ENCODE data around the gene MANEAL.
"Not testable (repeated sequence)": the region's sequence is repeated elsewhere in the genome, so short reads cannot be mapped to it uniquely, and the experiment has no call there.

Gene MANEAL, protein sequence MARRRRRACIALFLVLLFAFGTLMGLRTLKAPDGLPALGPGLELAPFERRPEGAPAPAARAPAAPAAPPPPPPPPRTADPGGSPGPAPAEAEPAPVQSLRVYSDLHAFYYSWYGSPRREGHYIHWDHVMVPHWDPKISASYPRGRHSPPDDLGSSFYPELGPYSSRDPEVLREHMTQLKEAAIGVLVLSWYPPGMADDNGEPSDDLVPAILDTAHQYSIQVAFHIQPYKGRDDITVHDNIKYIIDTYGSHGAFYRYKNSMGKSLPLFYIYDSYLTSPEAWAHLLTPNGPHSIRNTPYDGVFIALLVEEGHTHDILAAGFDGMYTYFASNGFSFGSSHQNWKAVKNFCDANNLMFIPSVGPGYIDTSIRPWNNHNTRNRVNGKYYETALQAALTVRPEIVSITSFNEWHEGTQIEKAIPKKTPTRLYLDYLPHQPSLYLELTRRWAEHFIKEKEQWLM

DNA sequence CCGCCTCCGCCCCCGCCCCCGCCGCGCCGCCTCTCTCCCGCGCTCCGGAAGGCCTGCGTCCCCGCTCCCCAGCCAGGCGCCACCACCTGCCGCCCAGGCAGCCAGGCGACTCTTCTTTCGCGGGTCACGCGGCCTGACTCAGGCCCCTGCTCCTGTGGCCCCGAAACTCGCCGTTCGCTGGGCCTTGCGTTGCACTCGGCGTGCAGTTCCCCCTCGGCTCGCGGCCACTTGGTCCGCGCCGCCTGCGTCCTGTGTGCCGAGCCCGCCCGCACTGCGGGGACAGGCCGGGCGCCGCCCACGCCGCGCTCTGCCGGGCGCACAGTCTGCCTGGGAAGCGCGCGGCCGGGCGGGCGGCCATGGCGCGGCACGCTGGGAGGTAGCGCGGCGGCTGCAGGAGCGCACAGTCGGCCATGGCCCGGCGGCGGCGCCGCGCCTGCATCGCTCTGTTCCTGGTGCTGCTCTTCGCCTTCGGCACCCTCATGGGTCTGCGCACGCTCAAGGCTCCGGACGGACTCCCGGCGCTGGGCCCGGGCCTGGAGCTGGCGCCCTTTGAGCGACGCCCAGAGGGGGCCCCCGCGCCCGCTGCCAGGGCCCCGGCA is at the start of gene MANEAL:
MANEAL (plus strand) TSS at position 75 of the 599 bp plus-strand sequence; CDS start at position 411, 336 bp downstream.
- DNase-seq (ENCODE audit: low read depth in 2 of 2): no peak

DNA sequence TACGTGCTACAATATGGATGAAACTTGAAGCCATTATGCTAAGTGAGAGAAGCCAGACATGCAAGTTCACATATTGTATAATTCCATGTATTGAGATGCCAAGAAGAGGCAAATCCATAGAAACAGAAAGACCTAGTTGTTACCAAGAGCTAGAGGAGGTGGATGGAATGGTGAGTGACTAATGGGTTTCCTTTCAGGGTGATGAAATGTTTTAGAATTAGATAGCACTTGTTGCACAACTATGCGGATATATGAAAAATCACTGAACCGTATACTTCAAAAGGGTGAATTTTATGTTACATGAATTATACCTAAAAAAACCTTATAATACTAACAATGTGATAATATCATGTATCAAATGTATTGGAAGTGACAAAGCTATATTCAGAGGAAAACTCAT is 46.8 kb upstream of the MANEAL start:
- DNase-seq (ENCODE audit: low read depth in 2 of 2): no peak

DNA sequence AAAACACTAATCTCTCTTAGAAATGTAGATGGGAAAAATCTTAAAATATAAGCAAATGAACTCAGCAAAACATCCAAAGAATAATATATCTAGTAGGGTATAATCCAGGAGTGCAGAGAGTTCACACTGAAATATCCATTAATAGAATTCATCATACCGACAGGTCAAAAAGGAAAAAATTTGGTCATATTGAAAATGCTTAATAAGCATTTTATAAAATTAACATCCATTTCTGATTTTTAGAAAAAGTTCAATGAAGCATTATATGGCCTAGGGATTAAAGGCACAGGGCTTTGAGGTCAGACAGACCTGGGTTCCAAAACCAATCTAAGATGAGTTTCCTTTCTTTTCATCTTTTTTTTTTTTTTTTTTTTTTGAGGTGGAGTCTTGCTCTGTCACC is 45.1 kb upstream of the MANEAL start:
- no peak for DNase-seq (ENCODE audit: low read depth in 2 of 2)

DNA sequence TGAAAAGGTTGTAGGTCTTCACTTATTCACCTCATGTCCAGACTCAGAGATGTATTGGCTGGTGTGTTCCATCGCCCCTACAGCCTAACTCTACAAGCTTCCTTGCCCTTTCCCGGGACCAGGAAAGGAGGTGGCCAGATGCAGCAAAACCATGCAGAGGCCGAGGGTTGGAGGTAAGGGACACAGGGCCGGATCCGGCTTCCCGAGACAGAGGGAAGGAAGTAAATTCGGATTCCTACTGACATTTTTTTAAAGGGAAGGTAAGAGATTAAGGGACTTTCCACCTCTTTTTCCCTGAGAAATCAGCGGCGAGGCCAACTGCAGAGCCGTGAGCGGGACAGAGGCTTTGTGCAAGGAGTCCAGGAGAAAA is 41.4 kb upstream of the MANEAL start:
- DNase-seq (ENCODE audit: low read depth in 2 of 2): no peak

DNA sequence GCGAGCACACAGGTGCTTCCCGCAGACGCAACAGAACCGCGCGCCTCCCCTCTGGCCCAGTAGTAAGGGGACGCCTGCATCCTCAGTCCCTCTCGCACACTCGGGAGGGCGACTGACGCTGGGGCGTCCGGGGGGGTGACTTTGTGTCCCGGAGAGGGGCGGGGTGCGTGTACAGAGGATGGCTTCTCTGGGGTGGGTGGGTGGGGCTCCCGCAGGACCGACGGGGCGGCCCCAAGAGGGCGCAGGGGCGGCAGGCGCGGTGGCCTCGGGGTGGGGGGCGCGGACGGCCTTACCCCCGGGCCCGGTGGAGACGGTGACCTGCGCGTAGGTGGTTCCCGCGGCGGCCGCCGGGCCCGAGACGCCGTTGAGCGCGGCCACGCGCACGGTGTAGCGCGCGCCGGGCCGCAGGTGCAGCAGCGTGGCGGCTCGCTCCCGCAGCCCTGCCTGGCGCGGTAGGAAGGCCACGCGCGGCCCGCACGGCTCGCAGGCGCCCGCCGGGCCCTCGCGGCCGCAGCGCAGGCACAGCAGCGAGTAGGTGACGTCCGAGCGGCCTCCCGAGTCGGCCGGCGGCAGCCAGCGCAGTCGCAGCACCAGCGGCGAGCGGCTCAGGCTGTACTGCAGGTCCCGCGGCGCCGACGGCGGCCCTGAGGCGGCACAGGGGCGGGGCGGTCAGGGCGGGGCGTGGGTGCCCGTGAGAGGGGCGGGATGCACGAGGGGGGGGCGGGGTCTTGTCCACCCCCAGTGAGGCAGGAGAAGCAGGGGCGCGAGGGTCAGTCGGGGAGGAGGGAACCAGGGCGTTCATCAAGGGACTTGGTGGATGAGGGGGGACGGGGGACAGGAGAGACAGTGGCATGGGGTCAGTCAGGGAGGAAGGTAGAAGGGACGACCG is 40.8 kb upstream of the MANEAL start:
- no peak for DNase-seq (ENCODE audit: low read depth in 2 of 2)

DNA sequence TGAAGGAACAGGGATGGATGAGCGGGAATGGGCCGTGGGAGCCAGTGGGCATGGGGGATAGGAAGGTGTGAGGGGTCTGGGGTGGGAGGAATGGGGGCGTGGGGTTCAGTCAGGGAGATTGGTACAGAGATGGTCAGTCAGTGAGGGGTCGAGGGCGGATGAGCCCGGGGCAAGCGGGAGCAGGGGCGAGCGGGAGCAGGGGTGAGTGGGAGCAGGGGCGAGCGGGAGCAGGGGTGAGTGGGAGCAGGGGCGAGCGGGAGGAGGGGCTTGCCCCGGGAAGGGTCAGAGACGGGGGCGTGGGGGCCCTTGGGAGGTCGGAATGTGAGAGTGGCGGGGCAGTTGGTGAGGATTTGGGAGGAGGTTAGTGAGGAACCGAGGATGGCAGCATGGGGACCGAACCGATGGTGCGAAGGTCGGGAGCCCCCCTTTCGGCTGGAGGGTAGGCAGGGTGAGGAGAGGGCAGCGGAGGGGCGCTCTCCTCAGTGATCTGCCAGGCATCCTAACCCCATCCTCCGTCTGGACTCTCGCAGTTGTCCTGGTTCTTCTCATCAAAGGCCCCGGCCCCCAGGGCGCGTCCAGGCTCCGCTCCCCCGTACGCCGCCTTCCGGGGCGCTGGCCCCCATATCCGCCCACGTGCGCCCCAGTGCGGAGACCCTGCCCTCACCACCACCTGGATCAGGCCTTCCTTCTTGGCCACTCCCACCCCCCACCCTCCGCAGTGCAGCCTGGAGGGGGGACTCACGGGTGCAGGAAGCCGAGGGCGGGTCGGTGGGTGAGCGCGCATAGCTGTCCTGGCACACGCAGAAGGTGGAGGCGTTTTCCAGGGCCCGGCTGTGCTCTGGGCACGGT is 40.0 kb upstream of the MANEAL start:
- DNase-seq (ENCODE audit: low read depth in 2 of 2): no peak

DNA sequence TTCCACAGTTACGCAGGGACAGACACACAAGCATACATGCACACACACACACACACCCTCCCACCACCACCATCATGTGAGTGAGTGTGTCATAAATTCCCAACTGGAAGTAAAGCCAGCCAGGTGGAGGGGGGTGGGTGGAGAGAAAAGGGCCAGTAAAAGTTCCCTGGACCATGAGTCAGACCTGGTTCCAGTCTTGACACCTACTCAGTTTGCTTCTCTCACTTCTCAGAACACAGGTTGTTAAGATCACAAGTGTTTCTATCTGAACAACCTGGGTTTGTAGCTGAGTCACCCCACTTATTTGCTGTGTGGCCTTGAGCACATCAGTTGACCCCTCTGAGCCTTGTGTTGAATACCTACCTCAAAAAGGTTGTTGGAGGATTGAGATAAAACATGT is 38.4 kb upstream of the MANEAL start:
- DNase-seq (ENCODE audit: low read depth in 2 of 2): no peak

DNA sequence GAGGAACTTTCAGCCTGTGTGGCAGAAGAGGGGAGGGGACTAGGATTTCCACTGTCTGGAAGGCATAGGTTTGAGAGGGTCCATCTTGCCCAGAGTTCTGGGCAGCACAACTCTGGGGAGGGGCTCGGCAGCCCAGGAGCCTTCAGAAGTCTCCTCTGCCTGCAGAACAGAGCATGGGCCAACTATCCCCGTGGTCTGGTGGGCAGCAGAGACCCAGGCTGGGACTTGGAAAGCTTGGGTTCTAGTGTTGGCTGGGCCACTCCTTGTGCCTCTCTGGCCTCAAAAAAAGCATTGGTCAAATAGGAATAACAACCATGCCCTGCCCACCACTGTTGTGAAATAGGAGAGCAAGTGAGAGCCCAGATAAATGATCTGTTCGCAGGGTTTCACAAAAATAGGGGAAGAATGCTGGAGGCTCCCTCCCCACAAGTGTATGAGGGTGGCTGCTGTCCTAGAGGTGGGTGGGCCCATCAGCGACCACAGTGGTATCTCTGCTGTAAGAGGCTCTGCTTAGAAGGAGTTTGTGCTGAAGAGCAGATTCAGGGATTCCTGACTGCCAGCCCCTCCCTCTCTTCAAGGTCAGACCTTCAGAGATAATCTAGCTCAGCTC is 37.6 kb upstream of the MANEAL start:
- no peak for DNase-seq (ENCODE audit: low read depth in 2 of 2)

DNA sequence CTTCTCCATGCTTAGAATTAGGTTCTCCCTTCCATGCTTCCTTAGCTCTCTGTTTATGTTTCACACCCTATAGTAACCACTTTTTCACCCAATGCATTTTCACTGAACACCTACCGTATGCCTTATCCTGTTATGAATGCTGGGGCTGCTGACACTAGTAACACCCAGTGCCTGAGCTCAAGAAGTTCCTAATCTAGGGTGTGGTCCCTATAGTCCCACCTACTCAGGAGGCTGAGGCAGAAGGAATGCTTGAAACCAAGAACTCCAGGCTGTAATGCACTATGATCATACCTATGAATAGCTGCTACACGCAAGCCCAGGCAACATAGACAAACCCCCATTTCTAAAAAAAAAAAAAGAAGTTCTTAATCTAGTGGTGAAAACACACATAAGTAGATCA is 34.2 kb upstream of the MANEAL start:
- DNase-seq (ENCODE audit: low read depth in 2 of 2): no peak

DNA sequence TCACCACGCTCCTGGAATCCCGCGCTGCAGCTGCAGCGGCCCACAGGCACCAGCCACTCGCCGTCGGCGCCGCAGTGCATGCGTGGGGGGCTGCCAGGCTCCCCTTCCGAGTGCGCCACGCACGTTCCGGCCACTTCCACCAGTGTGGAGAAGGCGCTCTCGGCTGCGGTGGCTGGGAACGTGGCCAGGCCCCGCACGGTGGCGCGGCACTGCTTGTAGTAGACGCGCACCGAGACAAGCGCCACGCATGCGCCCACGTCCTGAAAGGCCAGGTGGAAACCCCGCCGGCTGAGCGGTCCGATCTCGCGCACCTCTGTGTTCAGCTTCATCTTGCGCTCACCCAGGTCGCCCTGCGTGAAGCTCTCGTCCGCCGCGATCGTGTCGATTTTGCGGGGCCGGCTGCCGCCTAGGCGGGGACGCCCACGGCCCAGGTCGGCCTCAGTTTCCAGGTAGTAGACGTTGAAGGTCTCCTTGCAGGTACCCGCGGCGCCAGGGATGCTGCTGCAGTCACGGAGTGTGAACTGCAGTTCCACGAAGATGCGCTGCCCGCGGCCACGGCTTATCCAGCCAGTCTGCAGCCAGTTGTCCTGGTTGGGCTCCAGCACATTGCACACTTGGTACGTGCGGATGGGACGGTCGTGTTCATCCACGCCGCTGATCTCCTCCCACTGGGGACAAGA is 32.1 kb upstream of the MANEAL start:
- no peak for DNase-seq (ENCODE audit: low read depth in 2 of 2)

DNA sequence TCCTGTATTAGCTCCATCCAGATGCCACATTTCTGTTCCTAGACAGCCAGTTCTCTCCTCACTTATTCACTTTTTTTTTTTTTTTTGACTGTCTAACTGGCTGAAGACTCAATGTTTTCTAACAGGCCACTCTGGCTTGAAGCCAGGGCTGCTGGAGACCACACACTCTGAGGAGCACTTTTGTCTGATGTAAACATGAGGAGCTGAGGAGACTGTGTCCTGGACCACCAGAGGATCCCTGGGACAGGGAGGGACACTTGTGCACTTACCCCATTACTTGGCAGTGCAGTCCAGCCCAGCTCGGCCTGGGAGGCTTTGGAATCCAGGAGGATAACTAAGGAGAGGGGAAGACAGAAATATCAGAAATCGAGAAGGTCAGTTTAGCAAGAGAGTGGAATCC is 31.1 kb upstream of the MANEAL start:
- DNase-seq (ENCODE audit: low read depth in 2 of 2): no peak

DNA sequence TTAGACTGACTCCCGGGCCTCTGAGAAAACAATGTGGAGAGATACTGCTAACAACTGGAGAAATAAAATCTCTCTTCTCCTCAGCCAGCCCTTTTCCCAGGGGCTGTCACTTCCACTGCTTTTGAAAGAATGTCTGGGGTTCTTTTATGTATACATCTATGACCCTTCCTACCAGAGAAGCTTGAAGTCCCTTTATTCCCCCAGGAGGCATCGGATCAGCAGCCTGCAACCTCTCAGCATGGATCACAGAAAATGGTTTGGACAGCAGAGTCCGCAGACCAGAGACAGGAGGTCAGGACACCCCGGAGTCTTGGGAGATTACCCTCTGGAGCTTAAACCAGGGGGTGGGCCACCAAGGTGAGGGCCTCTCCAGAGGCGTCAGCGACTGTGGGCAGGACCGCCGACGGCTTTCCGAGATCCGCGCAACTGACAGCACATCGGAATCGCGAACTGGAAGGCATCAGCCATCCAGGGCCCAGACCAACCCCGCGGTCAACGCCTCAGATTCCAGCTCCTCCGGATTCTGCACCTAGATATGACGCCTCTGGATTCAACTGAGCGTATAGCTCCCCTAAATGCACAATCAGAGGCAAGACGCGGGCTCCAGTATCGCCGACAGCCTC is 29.7 kb upstream of the MANEAL start:
- no peak for DNase-seq (ENCODE audit: low read depth in 2 of 2)

DNA sequence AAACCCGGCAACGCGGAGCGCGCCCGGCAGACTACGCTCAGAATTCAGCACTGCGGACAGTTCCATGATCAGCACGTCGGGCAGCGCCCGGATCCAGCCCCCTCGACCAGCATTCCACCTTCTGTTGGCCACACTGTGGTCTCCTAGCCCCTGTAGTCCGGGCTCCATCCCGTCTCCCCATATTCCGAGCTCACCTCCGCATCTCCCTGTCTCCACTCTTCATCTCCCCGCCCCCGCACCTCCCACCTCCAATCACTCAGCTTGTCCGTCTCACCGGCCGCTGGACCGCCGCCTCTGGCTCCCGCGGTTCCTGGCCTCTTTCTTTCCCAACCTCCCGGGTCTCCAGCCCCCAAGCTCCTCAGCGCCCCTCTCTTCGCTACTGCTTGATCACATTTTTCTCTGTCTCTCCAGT is 29.2 kb upstream of the MANEAL start:
- DNase-seq (ENCODE audit: low read depth in 2 of 2): peak in 1 of 2 donors; percentile 18

DNA sequence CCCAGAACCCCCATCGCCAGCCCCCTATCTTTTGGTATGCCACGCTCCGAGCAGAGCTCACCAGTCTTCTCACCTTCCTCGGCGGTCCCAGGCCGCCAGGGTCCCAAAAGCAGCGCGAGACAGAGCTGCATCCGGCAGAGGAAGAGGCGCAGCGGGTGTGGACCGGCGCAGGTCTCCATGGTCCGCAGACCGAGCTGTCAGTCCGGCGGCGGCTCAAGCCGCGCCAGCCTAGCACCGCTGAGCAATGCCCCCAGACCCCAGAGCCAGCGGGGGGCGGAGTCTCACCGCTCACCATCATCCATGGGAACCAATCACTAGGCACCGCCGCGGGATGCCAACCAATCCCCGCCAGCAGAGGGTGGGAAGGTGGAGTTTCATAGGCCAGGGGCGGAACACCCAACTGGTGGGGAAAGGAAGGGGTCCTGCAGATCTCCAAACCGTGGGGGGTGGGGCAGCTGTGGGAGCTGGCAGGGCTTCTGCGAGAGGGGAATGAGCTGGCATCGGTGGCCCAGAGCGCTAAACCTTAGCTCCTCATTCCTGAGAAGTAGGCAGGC is 28.7 kb upstream of the MANEAL start, which contains the start of gene EPHA10:
EPHA10 (minus strand) TSS at position 233 of the 554 bp plus-strand sequence; CDS start at position 179, 54 bp downstream.
- no peak for DNase-seq (ENCODE audit: low read depth in 2 of 2)

DNA sequence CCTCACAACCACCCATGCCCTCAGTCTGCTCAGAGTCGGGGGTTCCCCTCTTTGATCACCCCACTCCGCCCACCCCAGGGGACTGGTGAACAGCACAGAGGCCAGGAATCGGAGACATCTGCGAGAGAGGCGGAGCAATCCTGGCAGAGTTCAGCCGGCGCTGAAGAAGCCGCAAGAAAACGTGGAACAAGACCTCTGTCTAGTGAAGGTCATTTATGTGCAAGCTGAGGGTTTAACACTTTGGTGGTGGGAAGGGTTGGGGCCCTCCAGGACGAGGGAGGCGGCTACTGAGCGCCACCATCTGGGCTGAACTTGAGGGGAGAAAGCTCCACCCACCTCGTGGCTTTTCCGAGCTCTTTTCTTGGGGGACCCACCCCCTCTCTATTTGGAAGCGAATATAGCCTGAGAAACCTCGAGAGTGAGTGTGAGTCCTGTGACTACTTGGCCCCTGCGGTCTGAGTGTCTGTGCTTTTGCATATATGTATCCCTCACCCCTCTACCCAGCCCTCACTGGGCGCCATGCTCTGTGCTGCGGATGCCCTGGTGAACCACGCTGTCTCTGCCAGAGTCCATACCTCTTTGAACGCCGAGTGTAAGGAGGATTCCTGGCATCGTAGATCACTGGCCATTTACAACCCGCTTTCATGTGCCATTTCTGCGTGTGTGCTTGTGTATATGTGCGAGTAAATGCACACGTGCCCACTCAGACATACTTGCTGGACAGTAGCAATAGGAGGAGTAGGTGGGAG is 27.6 kb upstream of the MANEAL start:
- no peak for DNase-seq (ENCODE audit: low read depth in 2 of 2)

DNA sequence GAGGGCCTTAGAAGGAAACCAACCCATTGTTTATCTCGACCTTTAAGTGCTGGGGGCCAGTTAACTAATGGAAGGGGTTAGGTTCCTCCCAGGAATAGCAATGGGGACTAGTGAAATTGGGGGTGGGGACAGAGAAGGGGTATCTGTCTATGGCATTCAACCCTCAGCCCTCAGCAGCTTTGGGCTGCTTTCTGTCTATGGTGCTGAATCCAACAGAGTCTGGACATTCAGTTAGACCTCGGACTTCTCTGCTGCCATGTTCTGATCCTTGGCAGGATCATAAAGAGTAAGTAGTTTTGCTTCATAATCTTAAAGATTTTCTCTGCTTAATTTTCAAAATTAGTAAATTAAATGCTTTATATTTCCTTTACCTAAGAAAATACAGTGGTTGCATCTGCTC is 26.2 kb upstream of the MANEAL start:
- DNase-seq (ENCODE audit: low read depth in 2 of 2): no peak

DNA sequence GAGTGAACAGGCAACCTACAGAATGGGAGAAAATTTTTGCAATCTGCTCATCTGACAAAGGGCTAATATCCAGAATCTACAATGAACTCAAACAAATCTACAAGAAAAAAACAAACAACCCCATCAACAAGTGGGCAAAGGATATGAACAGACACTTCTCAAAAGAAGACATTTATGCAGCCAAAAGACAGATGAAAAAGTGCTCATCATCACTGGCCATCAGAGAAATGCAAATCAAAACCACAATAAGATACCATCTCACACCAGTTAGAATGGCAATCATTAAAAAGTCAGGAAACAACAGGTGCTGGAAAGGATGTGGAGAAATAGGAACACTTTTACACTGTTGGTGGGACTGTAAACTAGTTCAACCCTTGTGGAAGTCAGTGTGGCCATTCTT is 22.2 kb upstream of the MANEAL start:
- DNase-seq (ENCODE audit: low read depth in 2 of 2): not testable (repeated sequence)

DNA sequence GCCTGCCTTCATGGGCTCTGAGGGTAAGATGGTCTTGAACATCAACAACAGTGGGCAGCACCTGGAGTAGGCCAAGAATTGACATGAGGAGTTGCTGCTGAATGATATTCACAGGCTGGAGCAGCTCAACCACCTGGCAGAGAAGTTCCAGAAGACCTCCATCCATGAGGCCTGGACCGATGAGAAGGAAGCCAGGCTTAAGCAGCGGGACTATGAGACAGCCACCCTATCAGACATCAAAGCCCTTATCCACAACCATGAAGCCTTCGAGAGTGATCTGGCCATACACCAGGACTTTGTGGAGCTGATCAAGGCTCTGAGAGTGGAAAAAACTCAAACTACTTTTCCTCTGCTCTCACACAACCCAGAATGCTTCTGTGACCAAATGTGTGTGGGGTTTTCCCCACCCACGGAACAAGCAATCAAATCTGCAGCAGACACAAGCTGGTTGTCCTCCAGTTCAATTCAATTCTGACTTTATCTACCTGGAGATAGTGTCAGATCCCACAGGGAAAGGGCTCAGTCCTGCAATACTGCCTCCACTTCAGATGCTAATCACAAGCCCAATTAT is 16.6 kb upstream of the MANEAL start:
- no peak for DNase-seq (ENCODE audit: low read depth in 2 of 2)

Measured in stimulated activated CD4-positive, alpha-beta T cell treated with anti-CD3 and anti-CD28 coated beads, Interleukin-1b, Interleukin-23, amount 100 ng/mL, for 1 hour (primary cell).